NCI-H2029 treated with DMSO at 0.1 percent for 48 hours (cell line): Measurements from ENCODE around the gene ACTR2.
"Not testable (repeated sequence)": the region's sequence is repeated elsewhere in the genome, so short reads cannot be mapped to it uniquely, and the experiment has no call there.

Experiments
- DNase-seq: peaks from one replicate; lab custom pipeline; 2025; lab: John Stamatoyannopoulos, UW

The ACTR2 gene

GRCh38 chr2:65231121-65231520, 3.5 kb downstream of the ACTR2 start:
- no peak for DNase-seq

- no peak for DNase-seq
These were observed 4.4 kb downstream of the ACTR2 start for GRCh38 chr2:65231892-65232477.

- DNase-seq, result no peak
These were observed 5.0 kb downstream of the ACTR2 start for GRCh38 chr2:65232636-65233035.

- DNase-seq, result no peak
These were observed 13.0 kb downstream of the ACTR2 start for GRCh38 chr2:65240657-65241056.

GRCh38 chr2:65244452-65244851, 16.8 kb downstream of the ACTR2 start:
- DNase-seq, result not testable (repeated sequence)

- no peak for DNase-seq
These were observed 25.0 kb downstream of the ACTR2 start for GRCh38 chr2:65252640-65253039.

GRCh38 chr2:65255356-65255755, 27.7 kb downstream of the ACTR2 start:
- no peak for DNase-seq

GRCh38 chr2:65256054-65256453, 28.4 kb downstream of the ACTR2 start:
- no peak for DNase-seq

GRCh38 chr2:65257866-65258265, 30.2 kb downstream of the ACTR2 start:
- DNase-seq, result not testable (repeated sequence)

GRCh38 chr2:65261676-65262075, 34.0 kb downstream of the ACTR2 start:
- DNase-seq, result no peak

GRCh38 chr2:65263262-65263661, 35.6 kb downstream of the ACTR2 start:
- no peak for DNase-seq

GRCh38 chr2:65263986-65264385, 36.4 kb downstream of the ACTR2 start:
- DNase-seq, result no peak

- peak; percentile 20 for DNase-seq
These were observed 37.4 kb downstream of the ACTR2 start for GRCh38 chr2:65264821-65265670.

- DNase-seq, result no peak
These were observed 38.0 kb downstream of the ACTR2 start for GRCh38 chr2:65265671-65266045.

- DNase-seq, result no peak
These were observed 39.4 kb downstream of the ACTR2 start for GRCh38 chr2:65267008-65267407.

- DNase-seq, result no peak
These were observed 41.3 kb downstream of the ACTR2 start for GRCh38 chr2:65268957-65269356.

GRCh38 chr2:65273344-65273743, 45.7 kb downstream of the ACTR2 start:
- DNase-seq, result no peak

GRCh38 chr2:65275141-65275915, 47.7 kb downstream of the ACTR2 start:
- no peak for DNase-seq

GRCh38 chr2:65276609-65277008, 49.0 kb downstream of the ACTR2 start:
- DNase-seq, result no peak

- no peak for DNase-seq
These were observed 49.5 kb downstream of the ACTR2 start for GRCh38 chr2:65277118-65277517.

- DNase-seq, result peak; percentile 41
These were observed 50.3 kb downstream of the ACTR2 start for GRCh38 chr2:65277791-65278483.

GRCh38 chr2:65278531-65278981, 50.9 kb downstream of the ACTR2 start:
- no peak for DNase-seq
